Activated naive CD8-positive, alpha-beta T cell (primary cell): ENCODE data around the gene RPL7A.

Source experiments
- H3K27ac Mint-ChIP-seq: one replicate; pipeline ENCODE4 v1.8.0; 2021; ENCODE audit warnings: mixed read lengths
- H3K27me3 Mint-ChIP-seq: one replicate; pipeline ENCODE4 v1.8.0; 2021; ENCODE audit warnings: mixed read lengths
- H3K36me3 Mint-ChIP-seq: one replicate; pipeline ENCODE4 v1.8.0; 2021; ENCODE audit warnings: mixed read lengths
- H3K4me1 Mint-ChIP-seq: one replicate; pipeline ENCODE4 v1.8.0; 2021; ENCODE audit warnings: low read depth, mixed read lengths
- H3K4me3 Mint-ChIP-seq: one replicate; pipeline ENCODE4 v1.8.0; 2021; ENCODE audit warnings: mild to moderate bottlenecking, mixed read lengths
- H3K9me3 Mint-ChIP-seq: one replicate; pipeline ENCODE4 v1.8.0; 2021; ENCODE audit warnings: low read depth, mixed read lengths

The RPL7A gene

GRCh38 chr9:133393399-133393798, 45.4 kb downstream of the RPL7A start:
- Mint-ChIP-seq H3K36me3 (no peaks in the 10 kb centered on the region), H3K4me1 (peaks cover 2% of the 10 kb centered on the region), H3K9me3 (no peaks in the 10 kb centered on the region), H3K4me3 (no peak overlapping the region), H3K27me3 (peaks cover 3% of the 10 kb centered on the region), H3K27ac (no peak overlapping the region)

- Mint-ChIP-seq H3K4me1 (peaks cover 2% of the 10 kb centered on the region), H3K27me3 (peaks cover 3% of the 10 kb centered on the region), H3K4me3 (no peak overlapping the region), H3K27ac (no peak overlapping the region), H3K9me3 (no peaks in the 10 kb centered on the region), H3K36me3 (no peaks in the 10 kb centered on the region)
These were observed 46.8 kb downstream of the RPL7A start for GRCh38 chr9:133394687-133395271.

- Mint-ChIP-seq H3K4me3 (no peak overlapping the region), H3K4me1 (peaks cover 2% of the 10 kb centered on the region), H3K9me3 (no peaks in the 10 kb centered on the region), H3K27ac (no peak overlapping the region), H3K27me3 (no peaks in the 10 kb centered on the region), H3K36me3 (no peaks in the 10 kb centered on the region)
These were observed 48.9 kb downstream of the RPL7A start for GRCh38 chr9:133396952-133397351.

DNA sequence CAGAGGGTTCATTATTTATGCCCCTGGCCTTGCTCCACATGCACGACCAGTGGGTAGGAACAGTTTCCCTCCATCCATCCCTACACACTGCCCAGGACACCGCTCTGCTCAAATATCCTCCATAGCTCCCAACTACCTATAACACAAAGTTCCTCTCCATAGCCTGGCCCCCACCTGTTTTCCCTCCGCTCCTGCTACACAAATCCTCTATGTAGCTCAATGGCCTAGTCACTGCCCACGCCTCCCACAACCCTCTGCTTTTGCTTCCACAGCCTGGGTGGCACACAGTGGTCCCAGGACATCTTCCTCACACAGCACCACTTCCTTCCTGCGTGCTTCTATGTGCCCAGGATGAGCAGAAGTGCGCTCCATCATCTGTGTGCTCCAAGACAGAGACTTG, 49.4 kb downstream of the RPL7A start:
- H3K27ac Mint-ChIP-seq: no peak overlapping the region
- H3K36me3 Mint-ChIP-seq: no peaks in the 10 kb centered on the region
- H3K27me3 Mint-ChIP-seq: no peaks in the 10 kb centered on the region
- peaks cover 2% of the 10 kb centered on the region for H3K4me1 Mint-ChIP-seq
- H3K4me3 Mint-ChIP-seq: no peak overlapping the region
- H3K9me3 Mint-ChIP-seq: no peaks in the 10 kb centered on the region

DNA sequence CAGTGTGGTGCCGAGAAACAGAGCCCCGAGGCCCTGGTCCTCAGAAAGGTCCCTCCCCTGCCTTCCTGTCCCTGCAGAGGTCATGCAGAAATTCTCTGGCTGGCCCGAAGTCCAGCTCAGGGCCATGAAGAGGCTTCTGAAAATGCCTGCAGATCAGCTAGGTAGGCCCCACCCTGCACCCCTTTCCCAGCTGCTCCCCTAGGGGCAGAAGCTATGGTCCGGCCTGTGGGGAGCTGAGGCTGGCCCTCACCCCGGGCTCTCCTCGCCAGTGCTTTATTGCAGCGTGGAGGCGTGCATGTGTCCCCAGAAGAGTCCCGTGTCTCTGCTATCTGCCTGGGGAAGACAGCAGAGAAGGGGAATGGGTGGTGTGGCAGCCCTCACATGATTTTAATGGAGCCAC, 49.9 kb downstream of the RPL7A start:
- Mint-ChIP-seq H3K27me3 (no peaks in the 10 kb centered on the region), H3K9me3 (no peaks in the 10 kb centered on the region), H3K4me3 (no peak overlapping the region), H3K27ac (no peak overlapping the region), H3K36me3 (no peaks in the 10 kb centered on the region), H3K4me1 (peaks cover 2% of the 10 kb centered on the region)

DNA sequence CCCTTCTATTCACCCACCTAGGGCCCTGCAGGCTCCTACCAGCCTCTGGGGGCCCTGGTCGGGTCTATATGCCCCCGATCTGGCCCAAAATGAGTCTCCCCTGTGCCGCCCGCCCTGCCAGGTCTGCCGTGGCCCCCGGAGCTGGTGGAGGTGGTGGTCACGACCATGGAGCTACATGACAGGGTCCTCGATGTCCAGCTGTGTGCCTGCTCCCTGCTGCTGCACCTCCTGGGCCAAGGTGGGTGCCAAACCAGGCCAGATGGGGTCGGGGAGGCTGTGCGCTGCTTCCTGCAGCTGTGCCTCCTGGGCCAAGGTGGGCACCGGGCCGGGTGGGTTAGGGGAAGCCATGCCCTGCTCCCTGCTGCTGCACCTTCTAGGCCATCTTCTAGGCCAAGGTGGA, 52.3 kb downstream of the RPL7A start:
- H3K36me3 Mint-ChIP-seq: no peaks in the 10 kb centered on the region
- H3K4me3 Mint-ChIP-seq: no peak overlapping the region
- H3K9me3 Mint-ChIP-seq: no peaks in the 10 kb centered on the region
- peaks cover 6% of the 10 kb centered on the region for H3K4me1 Mint-ChIP-seq
- no peak overlapping the region for H3K27ac Mint-ChIP-seq
- no peaks in the 10 kb centered on the region for H3K27me3 Mint-ChIP-seq
